ENCODE data around the gene GNAO1. TPM values are rescaled to one million over a fixed set of nuclear protein-coding genes. Genes with fewer than 3 reads are reported as not detected.

Gene GNAO1
- total RNA-seq, 1 experiment from 2014 or later, result 3.7 TPM

- in situ Hi-C loops (cut with HindIII; ENCODE audit: low pct_unique_long_range_greater_than_20kb, low sequenced_read_pairs), result no loop called here
Measured at GRCh38 chr16:56405977-56406672, 214.8 kb downstream of the GNAO1 start.

More at GRCh38 chr16:56405977-56406672, 214.8 kb downstream of the GNAO1 start:
- no peak for DNase-seq (ENCODE audit: low read depth, low spot score)

Small RNA genes within 50 kb of the gene (small RNA-seq; reads per million reads assigned to genes)
- gene MIR3935, result 0 reads per million in 2 experiments

Other genes starting within 250 kb of the GNAO1 start
- gene AMFR, start 234.1 kb downstream of the GNAO1 start, total RNA-seq (2014; rRNA removed; shearing (Covaris generic)), result 122 and 126 TPM in 2 replicates